Medulla oblongata (tissue), 1 donor: ENCODE data around the gene MEF2D.

Experiments used
- DNase-seq: peaks from one replicate; pipeline ENCODE4 v3.0.0-alpha.2; 2015; ENCODE audit errors: extremely low spot score

MEF2D gene

GRCh38 chr1:156500543-156500792 is at the start of gene MEF2D:
Gene MEF2D (minus strand): TSS chr1:156500775. CDS start chr1:156483292, 17,483 bp downstream.
- DNase-seq, result no peak

- DNase-seq, result no peak
Observed at GRCh38 chr1:156550346-156550745, 49.8 kb upstream of the MEF2D start.

- DNase-seq, result no peak
Observed at GRCh38 chr1:156549831-156550230, 49.3 kb upstream of the MEF2D start.

GRCh38 chr1:156549390-156549789 is 48.8 kb upstream of the MEF2D start:
- no peak for DNase-seq

GRCh38 chr1:156547982-156548381 is 47.4 kb upstream of the MEF2D start:
- no peak for DNase-seq

- no peak for DNase-seq
Observed at GRCh38 chr1:156547434-156547833, 46.9 kb upstream of the MEF2D start.

- DNase-seq, result no peak
Observed at GRCh38 chr1:156546267-156546666, 45.7 kb upstream of the MEF2D start.

- no peak for DNase-seq
Observed at GRCh38 chr1:156544592-156545102, 44.1 kb upstream of the MEF2D start.

GRCh38 chr1:156543066-156543465 is 42.5 kb upstream of the MEF2D start:
- no peak for DNase-seq

- no peak for DNase-seq
Observed at GRCh38 chr1:156540955-156541354, 40.4 kb upstream of the MEF2D start.

GRCh38 chr1:156539818-156540355 is 39.3 kb upstream of the MEF2D start:
- DNase-seq, result no peak

GRCh38 chr1:156538711-156539440 is 38.3 kb upstream of the MEF2D start:
- DNase-seq, result no peak

- no peak for DNase-seq
Observed at GRCh38 chr1:156537027-156537426, 36.5 kb upstream of the MEF2D start.

GRCh38 chr1:156534424-156535060 is 34.0 kb upstream of the MEF2D start:
- no peak for DNase-seq

- DNase-seq, result no peak
Observed at GRCh38 chr1:156533568-156534220, 33.1 kb upstream of the MEF2D start.

GRCh38 chr1:156532374-156532773 is 31.8 kb upstream of the MEF2D start:
- no peak for DNase-seq

GRCh38 chr1:156530006-156530405 is 29.4 kb upstream of the MEF2D start:
- no peak for DNase-seq

GRCh38 chr1:156528875-156529425 is 28.4 kb upstream of the MEF2D start:
- DNase-seq, result no peak

GRCh38 chr1:156528231-156528630 is 27.7 kb upstream of the MEF2D start:
- DNase-seq, result no peak

GRCh38 chr1:156527584-156527983 is 27.0 kb upstream of the MEF2D start:
- no peak for DNase-seq

- no peak for DNase-seq
Observed at GRCh38 chr1:156525856-156526489, 25.4 kb upstream of the MEF2D start.

- no peak for DNase-seq
Observed at GRCh38 chr1:156525071-156525501, 24.5 kb upstream of the MEF2D start.
